Frontal cortex (tissue), 4 donors: ENCODE results near the gene CBFB. TPM values are rescaled to one million over a fixed set of nuclear protein-coding genes. Genes with fewer than 3 reads are reported as not detected.
"Not testable (repeated sequence)": the region's sequence is repeated elsewhere in the genome, so short reads cannot be mapped to it uniquely, and the experiment has no call there.

Experiments used
- DNase-seq, 2 donors: peaks; one replicate each; pipeline ENCODE4 v3.0.0; 2012; ENCODE audit warnings: low spot score in 2 of 2
- FAIRE-seq: peaks from 2 replicates; lab custom pipeline; 2012; peaks lifted over from hg19 to GRCh38; lab: Jason Lieb, UNC
- total RNA-seq: library from RNA; depleted of rRNA; stranded (reverse); fragments of >200 nt; gene quantifications from one replicate; pipeline ENCODE4 v1.2.3, GENCODE V29; 2014
- donor health status: control.
- donor health status: control.
- donor health status: control.

CBFB gene
- total RNA-seq, 1 donor from 2014 or later: 55.0 TPM

DNA sequence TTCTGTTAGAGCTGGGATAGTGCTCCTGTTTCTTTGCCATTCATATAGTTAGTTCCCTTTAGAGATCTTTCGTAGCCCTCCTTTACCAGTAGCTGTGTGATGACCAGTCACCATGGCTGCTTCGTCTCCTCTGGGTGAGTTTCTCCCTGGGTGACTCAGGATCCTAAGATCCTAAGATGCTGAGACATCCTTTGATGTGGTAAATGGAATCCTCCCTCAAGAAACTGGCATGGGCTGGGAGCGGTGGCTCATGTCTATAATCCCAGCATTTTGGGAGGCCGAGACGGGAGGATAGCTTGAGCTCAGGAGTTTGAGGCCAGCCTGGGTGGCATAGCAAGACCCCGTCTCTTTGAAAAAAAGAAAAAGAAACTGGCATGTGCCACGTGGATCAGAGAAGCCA, 86.7 kb downstream of the CBFB start:
- FAIRE-seq (no peak), DNase-seq (no peak)

GRCh38 chr16:67116388-67117311, 87.7 kb downstream of the CBFB start:
- no peak for FAIRE-seq
- DNase-seq: no peak

GRCh38 chr16:67117716-67118115, 88.8 kb downstream of the CBFB start:
- DNase-seq (no peak), FAIRE-seq (no peak)

DNA sequence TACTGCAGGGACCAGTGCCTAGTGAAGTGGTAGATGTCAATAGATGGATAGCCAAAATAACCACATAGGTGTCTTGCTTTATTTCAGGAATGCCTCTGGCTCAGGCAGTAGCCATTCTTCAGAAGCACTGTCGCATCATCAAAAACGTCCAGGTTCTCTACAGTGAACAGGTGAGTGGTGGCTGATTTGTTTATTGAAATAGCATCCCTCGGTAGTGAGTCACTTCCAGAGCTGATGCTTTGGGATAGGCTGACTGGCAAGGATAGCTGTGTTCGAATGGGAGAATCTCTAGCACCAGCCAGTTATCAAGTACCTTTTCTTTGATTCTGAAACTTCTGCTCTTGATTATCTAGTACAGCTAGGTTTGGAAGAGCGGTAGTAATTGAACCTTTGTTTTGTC, 91.1 kb downstream of the CBFB start:
- no peak for DNase-seq
- FAIRE-seq: no peak

DNA sequence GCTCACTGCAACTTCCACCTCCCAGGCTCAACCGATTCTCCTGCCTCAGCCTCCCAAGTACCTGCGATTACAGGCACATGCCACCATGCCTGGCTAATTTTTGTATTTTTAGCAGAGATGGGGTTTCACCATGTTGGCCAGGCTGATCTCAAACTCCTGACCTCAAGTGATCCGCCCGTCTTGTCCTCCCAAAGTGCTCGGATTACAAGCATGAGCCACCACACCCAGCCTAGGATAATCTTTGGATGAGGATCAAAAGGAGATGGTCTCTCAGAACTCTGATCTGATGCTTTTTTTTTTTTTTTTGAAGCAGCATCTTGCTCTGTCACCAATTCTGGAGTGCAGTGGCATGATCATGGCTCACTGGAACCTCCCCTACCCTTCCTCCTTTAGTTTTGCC, 93.8 kb downstream of the CBFB start:
- not testable (repeated sequence) for FAIRE-seq, DNase-seq

GRCh38 chr16:67128417-67128816, 99.5 kb downstream of the CBFB start:
- DNase-seq (no peak), FAIRE-seq (no peak)

- FAIRE-seq (no peak), DNase-seq (no peak)
Measured at GRCh38 chr16:67128887-67129286, 99.9 kb downstream of the CBFB start.

DNA sequence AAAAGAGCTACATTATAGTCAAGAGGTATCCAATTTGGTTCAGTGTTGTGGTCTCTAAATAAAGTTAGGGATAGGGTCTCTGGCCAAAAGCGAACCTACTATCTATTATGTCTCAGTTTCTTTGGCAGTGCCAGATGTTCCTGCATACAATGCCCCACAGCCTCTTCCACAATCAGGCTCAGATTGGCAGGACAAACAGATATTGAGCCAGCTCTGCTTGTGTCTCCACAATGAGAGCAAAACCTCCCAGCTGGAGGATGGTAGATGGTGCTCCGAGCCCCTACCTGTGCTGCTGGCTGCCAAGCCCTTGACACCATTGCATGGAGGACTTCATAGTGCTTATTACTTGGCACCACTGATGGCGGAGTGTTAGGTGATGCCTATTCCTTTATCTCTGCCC, 100.5 kb downstream of the CBFB start:
- FAIRE-seq (no peak), DNase-seq (no peak)

- FAIRE-seq (no peak), DNase-seq (no peak)
Measured at GRCh38 chr16:67137605-67138004, 108.7 kb downstream of the CBFB start.

GRCh38 chr16:67141391-67141790, 112.4 kb downstream of the CBFB start:
- no peak for FAIRE-seq

GRCh38 chr16:67142342-67142741, 113.4 kb downstream of the CBFB start:
- DNase-seq: no peak
- no peak for FAIRE-seq

More at GRCh38 chr16:67141391-67141790, 112.4 kb downstream of the CBFB start:
- DNase-seq: no peak

- FAIRE-seq: no peak
- no peak for DNase-seq
Measured at GRCh38 chr16:67144943-67145342, 116.0 kb downstream of the CBFB start.

DNA sequence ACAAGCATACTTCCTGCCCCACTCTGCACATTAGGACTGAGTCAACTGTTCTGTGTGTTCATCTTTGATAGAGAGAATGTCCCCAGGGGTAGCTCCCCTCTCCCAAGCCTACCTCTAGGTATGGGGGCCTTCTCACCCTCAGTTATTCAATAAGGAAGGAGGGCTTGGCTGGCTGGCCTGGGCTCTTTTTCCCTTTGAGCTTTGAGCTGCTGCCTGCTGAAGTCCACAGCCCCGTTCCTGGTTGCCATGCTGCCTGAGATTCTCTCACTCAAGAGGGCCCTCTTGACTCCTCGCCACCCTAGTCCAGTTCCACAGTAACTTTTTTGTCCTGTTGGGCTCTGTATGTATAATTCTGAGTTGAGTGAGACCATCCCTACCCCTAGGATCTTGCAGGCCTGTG, 116.8 kb downstream of the CBFB start:
- FAIRE-seq: no peak
- DNase-seq: no peak

DNA sequence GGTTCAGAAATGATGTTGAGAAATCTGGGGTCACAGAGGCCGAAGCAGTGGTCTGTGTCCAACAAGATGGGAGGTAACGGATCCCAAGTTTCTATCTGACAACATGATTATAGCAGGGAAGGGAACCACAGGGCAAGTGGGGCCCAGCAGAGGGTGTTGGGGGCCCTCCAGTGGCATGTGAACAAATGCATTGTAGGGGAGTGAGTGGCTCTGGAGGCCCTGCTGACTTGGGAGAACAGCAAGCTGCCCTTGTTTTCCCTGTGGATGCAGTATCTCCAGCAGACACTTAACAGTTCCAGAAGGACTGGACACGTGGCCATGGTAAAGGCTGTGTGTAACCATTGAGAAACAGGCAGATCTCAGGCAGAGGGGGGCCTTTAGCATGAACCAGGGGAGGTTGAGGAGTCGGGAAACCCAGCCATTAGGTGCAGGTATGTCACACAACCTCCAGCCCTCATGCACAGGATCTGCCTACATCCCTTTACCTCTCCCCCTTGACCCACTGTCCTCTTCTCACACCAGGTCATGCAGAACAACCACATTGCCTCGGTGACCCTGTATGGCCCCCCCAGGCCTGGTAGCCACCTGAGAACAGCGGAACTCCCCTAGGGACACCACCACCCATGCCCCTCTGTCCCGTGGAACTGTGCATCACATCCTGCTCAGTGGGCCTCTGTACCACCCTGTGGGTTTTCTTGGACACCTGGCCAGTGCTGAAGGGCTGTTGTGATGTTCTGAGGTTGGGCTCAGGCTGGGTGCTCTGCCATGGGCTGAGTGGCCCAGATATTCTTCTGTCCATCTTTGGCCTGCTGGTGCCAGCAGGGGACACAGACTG, 117.8 kb downstream of the CBFB start:
- DNase-seq: peak in 1 of 2 donors; percentile 32
- FAIRE-seq: no peak

- no peak for FAIRE-seq
- peak in 1 of 2 donors; percentile 9 for DNase-seq
Measured at GRCh38 chr16:67147437-67148140, 118.6 kb downstream of the CBFB start.

DNA sequence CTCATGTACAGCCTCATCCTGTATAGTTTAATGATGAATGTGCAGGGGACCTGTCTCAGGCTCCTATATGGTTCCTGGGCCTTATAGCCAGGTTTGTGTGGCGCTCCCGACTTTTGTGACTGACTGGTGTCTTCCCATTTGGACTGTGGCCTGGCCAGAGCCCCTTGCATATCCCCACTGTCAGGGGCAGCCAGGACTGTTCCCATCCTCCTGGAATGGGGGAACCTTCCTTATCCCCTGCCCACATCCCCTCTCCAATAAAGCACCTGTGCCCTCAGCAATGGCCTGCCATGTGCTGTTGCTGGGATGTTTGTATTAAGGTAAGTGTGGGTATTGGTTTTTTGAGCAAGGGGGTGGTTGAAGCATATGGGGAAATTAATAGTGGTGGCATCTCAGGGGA, 119.3 kb downstream of the CBFB start:
- FAIRE-seq: no peak
- peak in 1 of 2 donors; percentile 9 for DNase-seq

GRCh38 chr16:67148656-67149275, 119.8 kb downstream of the CBFB start:
- FAIRE-seq (no peak), DNase-seq (peak in 1 of 2 donors; percentile 15)

- DNase-seq (peak in 1 of 2 donors; percentile 30), FAIRE-seq (no peak)
Measured at GRCh38 chr16:67149276-67150046, 120.5 kb downstream of the CBFB start.
